AG04450 (cell line): Measurements from ENCODE around the gene CELA2A. TPM values are rescaled to one million over a fixed set of nuclear protein-coding genes. Genes with fewer than 3 reads are reported as not detected.

Experiments
- CTCF ChIA-PET: fragments of 300-600, 350-600 bp; formaldehyde crosslinking; extraction: SDS; loops from one replicate; lab custom pipeline; 2022; ENCODE audit warnings: antibody characterized with exemption, inconsistent platforms; lab: Charles Lee
- POLR2A ChIA-PET: fragments of 350-600 bp; formaldehyde crosslinking; extraction: SDS; loops from one replicate; lab custom pipeline; 2021; ENCODE audit warnings: antibody characterized with exemption, inconsistent platforms; lab: Yijun Ruan, JAX
- DNase-seq: peaks from one replicate; pipeline ENCODE4 v3.0.0-alpha.2; 2011; ENCODE audit warnings: low read depth, low spot score
- H3K27ac ChIP-seq: one replicate; pipeline ENCODE4 v1.5.1; 2012; ENCODE audit warnings: low read depth, low read length, control low read depth
- H3K27me3 ChIP-seq: one replicate; pipeline ENCODE4 v1.6.0; 2012; ENCODE audit warnings: low read length; ENCODE audit not compliant: control insufficient read depth, insufficient read depth
- H3K4me3 ChIP-seq: 2 replicates; pipeline ENCODE4 v1.5.1; 2011; ENCODE audit warnings: mild to moderate bottlenecking, low read depth, low read length, control low read depth
- H3K9me3 ChIP-seq: 2 replicates; pipeline ENCODE4 v1.5.1; 2012; ENCODE audit warnings: low read length; ENCODE audit not compliant: control insufficient read depth, insufficient read depth
- polyA plus RNA-seq: library from polyadenylated mRNA; depleted of rRNA; stranded (reverse); fragments of >200 nt; gene quantifications from 2 replicates; pipeline ENCODE4 v1.2.3, GENCODE V29; 2011
- TF ChIP-seq, protein P1 (sequence below): IDR thresholded peaks from 2 replicates; pipeline ENCODE4 v1.5.1; 2011; ENCODE audit warnings: low read depth, low read length, control low read depth, inconsistent platforms

Gene CELA2A
- polyA plus RNA-seq, 1 experiment, result not detected

DNA sequence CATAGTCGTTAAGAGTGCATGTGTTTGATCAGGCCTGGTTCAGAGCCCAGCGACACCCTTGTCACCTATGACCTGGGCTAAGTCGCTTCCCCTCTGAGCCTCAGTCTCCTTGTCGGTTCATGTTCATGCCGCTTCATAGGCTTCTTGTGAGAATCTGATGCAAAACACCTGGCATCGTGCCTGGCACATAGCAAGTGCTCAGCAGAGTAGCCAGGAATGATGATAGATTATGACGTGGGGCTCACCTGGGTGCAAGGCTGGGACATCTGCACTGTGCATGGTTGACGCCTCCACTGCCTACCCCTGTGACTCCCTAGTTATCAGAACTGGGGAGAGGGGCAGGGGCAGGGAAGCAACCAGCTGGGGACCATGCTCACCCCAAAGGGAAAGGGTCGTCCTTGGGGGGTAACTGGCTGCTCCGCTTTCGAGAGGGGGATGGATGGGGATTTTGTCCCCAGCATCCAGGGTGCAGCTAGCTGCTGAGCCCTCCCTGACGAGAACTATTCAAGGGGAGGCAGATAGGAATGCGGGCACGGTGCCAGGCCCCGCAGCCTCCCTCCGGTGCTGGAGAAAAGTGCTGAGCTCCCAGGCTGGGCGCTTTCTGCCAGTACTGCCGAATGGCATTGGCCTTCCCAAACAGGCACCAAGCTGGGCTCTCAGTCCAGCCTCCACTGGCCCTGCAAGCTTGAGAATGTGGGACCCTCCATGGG lies 37.6 kb upstream of the CELA2A start:
- DNase-seq, result no peak
- Histone ChIP-seq H3K9me3 (no peaks in the 10 kb centered on the region; the same call in 1 of the 2 replicates), H3K4me3 (no peak overlapping the region), H3K27ac (no peak overlapping the region), H3K27me3 (no peaks in the 10 kb centered on the region)
- TF ChIP-seq, protein P1, sequence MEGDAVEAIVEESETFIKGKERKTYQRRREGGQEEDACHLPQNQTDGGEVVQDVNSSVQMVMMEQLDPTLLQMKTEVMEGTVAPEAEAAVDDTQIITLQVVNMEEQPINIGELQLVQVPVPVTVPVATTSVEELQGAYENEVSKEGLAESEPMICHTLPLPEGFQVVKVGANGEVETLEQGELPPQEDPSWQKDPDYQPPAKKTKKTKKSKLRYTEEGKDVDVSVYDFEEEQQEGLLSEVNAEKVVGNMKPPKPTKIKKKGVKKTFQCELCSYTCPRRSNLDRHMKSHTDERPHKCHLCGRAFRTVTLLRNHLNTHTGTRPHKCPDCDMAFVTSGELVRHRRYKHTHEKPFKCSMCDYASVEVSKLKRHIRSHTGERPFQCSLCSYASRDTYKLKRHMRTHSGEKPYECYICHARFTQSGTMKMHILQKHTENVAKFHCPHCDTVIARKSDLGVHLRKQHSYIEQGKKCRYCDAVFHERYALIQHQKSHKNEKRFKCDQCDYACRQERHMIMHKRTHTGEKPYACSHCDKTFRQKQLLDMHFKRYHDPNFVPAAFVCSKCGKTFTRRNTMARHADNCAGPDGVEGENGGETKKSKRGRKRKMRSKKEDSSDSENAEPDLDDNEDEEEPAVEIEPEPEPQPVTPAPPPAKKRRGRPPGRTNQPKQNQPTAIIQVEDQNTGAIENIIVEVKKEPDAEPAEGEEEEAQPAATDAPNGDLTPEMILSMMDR, result no peak
- ChIA-PET CTCF (interaction anchor here (3.0 to 5.0 kb wide), 2 partner anchors 12 to 95 kb away, joined by 9 to 30 read pairs; no protein-coding TSS in a partner anchor), POLR2A (no interaction called here)

DNA sequence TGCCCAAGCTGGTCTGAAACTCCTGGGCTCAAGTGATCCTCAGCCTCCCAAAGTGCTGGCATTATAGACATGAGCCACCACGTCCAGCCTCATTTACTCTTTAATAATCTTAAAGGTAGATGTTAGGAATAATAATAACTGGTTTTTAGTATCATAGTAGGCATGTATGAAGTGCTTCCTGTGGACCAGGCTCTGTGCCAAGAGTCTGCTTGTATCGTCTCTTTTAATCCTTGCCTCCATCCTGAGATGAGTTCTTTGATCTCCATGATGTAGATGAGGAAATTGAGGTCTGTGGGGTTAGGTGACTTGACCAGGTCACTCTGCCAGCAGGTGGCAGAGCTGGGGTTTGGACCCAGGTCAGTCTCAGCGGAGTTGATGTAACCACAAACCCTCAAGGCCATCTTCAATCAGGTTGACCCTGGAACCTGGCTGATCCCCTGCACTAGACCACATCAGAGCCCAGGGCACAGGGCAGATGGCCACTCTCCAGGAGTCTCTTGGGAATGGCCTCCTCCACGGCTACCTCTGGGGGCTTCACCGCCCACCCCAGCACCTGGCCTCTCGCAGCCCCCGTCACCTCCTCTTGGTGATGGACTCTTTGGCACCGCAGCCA lies 35.6 kb upstream of the CELA2A start:
- Histone ChIP-seq H3K9me3 (no peaks in the 10 kb centered on the region; the same call in 1 of the 2 replicates), H3K27me3 (no peaks in the 10 kb centered on the region), H3K27ac (no peak overlapping the region), H3K4me3 (no peak overlapping the region)
- POLR2A ChIA-PET, result interaction anchor here (0.6 kb wide), 1 partner anchor 9 kb away, joined by 5 read pairs; no protein-coding TSS in a partner anchor
- no peak for DNase-seq
- CTCF ChIA-PET, result interaction anchor here (3.0 to 5.0 kb wide), 2 partner anchors 10 to 97 kb away, joined by 9 to 30 read pairs; no protein-coding TSS in a partner anchor
- TF ChIP-seq, protein P1, result no peak

DNA sequence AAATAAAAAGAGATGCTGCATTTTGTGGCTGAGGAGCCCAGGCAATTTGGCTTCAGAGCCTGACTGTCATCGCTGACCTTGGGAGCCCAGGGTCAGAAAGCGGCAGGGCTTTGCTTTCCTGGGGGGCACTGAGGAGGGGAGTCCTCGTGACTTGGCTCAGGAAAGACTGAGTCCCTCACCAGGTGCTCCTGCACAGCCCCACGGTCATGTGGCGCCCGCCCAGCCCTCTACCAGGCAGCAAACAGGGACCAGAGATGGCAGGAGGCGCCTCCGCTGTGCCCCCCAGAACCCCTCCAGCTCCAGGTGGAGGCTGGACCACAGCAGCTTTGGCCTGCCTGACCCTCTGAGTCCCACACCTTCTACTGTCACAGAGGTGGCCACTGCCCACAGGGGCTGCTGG lies 33.7 kb upstream of the CELA2A start:
- POLR2A ChIA-PET, result no interaction called here
- no peak for DNase-seq
- no peaks in the 10 kb centered on the region for H3K27me3 ChIP-seq
- CTCF ChIA-PET, result interaction anchor here (1.5 kb wide), 1 partner anchor 118 kb away, joined by 4 read pairs; no protein-coding TSS in a partner anchor
- H3K4me3 ChIP-seq, result no peak overlapping the region
- H3K9me3 ChIP-seq, result no peaks in the 10 kb centered on the region; the same call in 1 of the 2 replicates
- TF ChIP-seq, protein P1, result no peak
- no peak overlapping the region for H3K27ac ChIP-seq

DNA sequence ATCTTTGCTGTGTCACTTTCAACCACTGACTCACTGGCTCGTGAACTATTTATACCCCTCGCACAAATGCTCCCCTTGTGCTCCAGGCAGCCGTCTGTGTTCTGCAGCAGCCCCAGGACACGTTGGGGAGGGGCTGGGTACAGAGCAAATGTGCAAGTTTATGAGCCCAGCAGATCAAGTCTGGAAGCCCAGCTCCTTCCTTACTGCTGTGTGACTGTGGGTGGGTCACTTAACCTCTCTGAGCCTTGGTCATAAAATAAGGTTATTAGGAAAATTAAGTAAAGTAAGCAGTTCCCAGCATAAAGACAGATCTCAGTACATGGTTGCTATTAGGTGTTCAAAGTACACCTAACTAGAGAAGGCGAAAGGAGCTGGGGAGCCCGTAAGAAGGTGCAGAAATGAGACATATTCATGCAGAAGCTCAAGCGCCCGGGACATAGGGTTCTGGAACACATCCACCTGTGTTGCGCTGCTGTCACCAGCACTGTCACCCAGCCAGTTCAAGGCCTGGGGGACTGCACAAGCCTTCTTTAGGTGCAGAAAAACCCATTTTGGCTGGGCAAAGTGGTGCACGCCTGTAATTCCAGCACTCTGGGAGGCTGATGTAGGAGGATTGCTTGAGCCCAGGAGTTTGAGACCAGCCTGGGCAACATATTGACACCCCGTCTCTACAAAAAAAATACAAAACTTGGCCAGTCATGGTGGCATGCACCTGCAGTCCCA lies 33.0 kb upstream of the CELA2A start:
- no peak overlapping the region for H3K27ac ChIP-seq
- H3K27me3 ChIP-seq, result no peaks in the 10 kb centered on the region
- ChIA-PET POLR2A (no interaction called here), CTCF (interaction anchor here (1.5 kb wide), 1 partner anchor 119 kb away, joined by 4 read pairs; no protein-coding TSS in a partner anchor)
- TF ChIP-seq, protein P1, result no peak
- H3K4me3 ChIP-seq, result no peak overlapping the region
- DNase-seq, result no peak
- no peaks in the 10 kb centered on the region; the same call in 1 of the 2 replicates for H3K9me3 ChIP-seq
